K562 (cell line): ENCODE results near the gene PBX1. TPM values are rescaled to one million over a fixed set of nuclear protein-coding genes. Genes with fewer than 3 reads are reported as not detected.
A peak's percentile ranks its signal among the peaks of the same experiment; 100 is the strongest.

Experiments
- ATAC-seq: fragments of 200-7000 bp; cut with Tn5 transposase; 3 replicates; pipeline ENCODE4 v1.9.1; 2020; ENCODE audit warnings: moderate library complexity
- BruUV-seq: library from RNA; stranded (reverse); fragments of 400-500 nt; replicated peaks from 2 replicates; lab custom pipeline; 2021; lab: Mats Ljungman, UMichigan
- CTCF ChIA-PET: fragments of 300-600 bp; formaldehyde crosslinking; extraction: SDS; loops from one replicate; lab custom pipeline; 2021; ENCODE audit warnings: low intra/inter-chr PET ratio; lab: Yijun Ruan, JAX
- POLR2A ChIA-PET: fragments of 300-600, 350-650 bp; sonication (Branson Sonifier 250); formaldehyde crosslinking; extraction: SDS; loops from one replicate; lab custom pipeline; 2021; ENCODE audit warnings: antibody characterized with exemption, inconsistent platforms; lab: Yijun Ruan, JAX
- DNase-seq, 4 experiments: peaks; one replicate each; pipeline versions ENCODE4 v3.0.0 to v3.0.0-alpha.2; 2011 to 2018; ENCODE audit warnings: low spot score in 3 of 4, mixed read lengths in 3 of 4; ENCODE audit errors: extremely low read depth in 1 of 4
- FAIRE-seq: peaks from 2 replicates; lab custom pipeline; 2011; peaks lifted over from hg19 to GRCh38; lab: Jason Lieb, UNC
- H2AFZ ChIP-seq: 2 replicates; pipeline ENCODE4 v1.6.0; 2011; ENCODE audit warnings: low read depth, low read length, control low read depth, inconsistent platforms
- H3K27ac ChIP-seq: fragments of 200-600 bp; 3 replicates; pipeline ENCODE4 v1.8.0; 2011; ENCODE audit warnings: low read depth, mild to moderate bottlenecking, control low read depth, inconsistent platforms, low read length, moderate library complexity, mixed read lengths; ENCODE audit errors: extremely low read depth
- H3K27me3 ChIP-seq, 2 experiments: fragments of 300-600 bp in 1 of 2; 2 replicates in 1 of 2; 3 replicates in 1 of 2; pipeline versions ENCODE4 v1.6.0 to v1.8.0; 2011; ENCODE audit warnings: inconsistent platforms in 2 of 2, low read length in 2 of 2, mild to moderate bottlenecking in 1 of 2, mixed read lengths in 1 of 2, moderate library complexity in 1 of 2; ENCODE audit not compliant: control insufficient read depth in 2 of 2, insufficient read depth in 2 of 2
- H3K36me3 ChIP-seq: fragments of 300-600 bp; 3 replicates; pipeline ENCODE4 v1.8.0; 2011; ENCODE audit warnings: mild to moderate bottlenecking, low read length, inconsistent platforms; ENCODE audit not compliant: control insufficient read depth, insufficient read depth
- H3K4me1 ChIP-seq, 2 experiments: fragments of 200-600 bp in 1 of 2; replicated peaks in 1 of 2; 2 replicates in 1 of 2; 3 replicates in 1 of 2; pipeline versions ENCODE4 v1.5.1 to v1.8.0; 2011; ENCODE audit warnings: inconsistent platforms in 2 of 2, low read length in 2 of 2, mild to moderate bottlenecking in 1 of 2, mixed read lengths in 1 of 2, moderate library complexity in 1 of 2; ENCODE audit not compliant: control insufficient read depth in 2 of 2, insufficient read depth in 2 of 2
- H3K4me2 ChIP-seq: 2 replicates; pipeline ENCODE4 v1.6.1; 2011; ENCODE audit warnings: low read length, control low read depth, inconsistent platforms, mixed read lengths; ENCODE audit not compliant: insufficient read depth
- H3K4me3 ChIP-seq: fragments of 200-600 bp; sonication (generic), shearing (Covaris generic); 2 replicates; pipeline ENCODE4 v1.5.1; 2016; ENCODE audit warnings: control low read depth, inconsistent platforms
- H3K79me2 ChIP-seq: fragments of 200-600 bp; 3 replicates; pipeline ENCODE4 v1.8.0; 2011; ENCODE audit warnings: low read length, inconsistent platforms; ENCODE audit not compliant: control insufficient read depth, insufficient read depth
- H3K9ac ChIP-seq, 2 experiments: 2 replicates each; pipeline versions ENCODE4 v1.6.0 to v1.6.1; 2011; ENCODE audit warnings: low read depth in 2 of 2, low read length in 2 of 2, control low read depth in 1 of 2, inconsistent platforms in 1 of 2, mild to moderate bottlenecking in 1 of 2, mixed read lengths in 1 of 2; ENCODE audit not compliant: insufficient read depth in 1 of 2
- H3K9me1 ChIP-seq: one replicate; pipeline ENCODE4 v1.6.0; 2011; ENCODE audit warnings: inconsistent platforms, mild to moderate bottlenecking, low read length, moderate library complexity; ENCODE audit not compliant: control insufficient read depth, insufficient read depth
- H3K9me3 ChIP-seq: replicated peaks from 2 replicates; pipeline ENCODE4 v1.5.1; 2011; ENCODE audit warnings: low read depth, low read length, inconsistent platforms; ENCODE audit not compliant: control insufficient read depth, insufficient read depth
- H4K20me1 ChIP-seq: replicated peaks from 2 replicates; pipeline ENCODE4 v1.6.1; 2011; ENCODE audit warnings: low read length, inconsistent platforms, mixed read lengths; ENCODE audit not compliant: control insufficient read depth, insufficient read depth
- HBP1 ChIP-seq: fragments of 450-650 bp; formaldehyde crosslinking; IDR thresholded peaks from 2 replicates; pipeline ENCODE4 v1.4.0; 2022; ENCODE audit warnings: missing genetic modification characterization
- SPI1 ChIP-seq: IDR thresholded peaks from 2 replicates; pipeline ENCODE4 v1.6.1; 2011; ENCODE audit warnings: low read depth, low read length, control low read depth, borderline replicate concordance
- ZNF512 ChIP-seq: IDR thresholded peaks from 2 replicates; pipeline ENCODE4 v1.6.1; 2016; ENCODE audit warnings: missing genetic modification characterization, missing compliant biosample characterization
- WGBS: fragments of 100-300 bp; shearing (Covaris generic); methylation state at CpG from one replicate; pipeline ENCODE4 v1.1.6; 2016; ENCODE audit warnings: low coverage, mixed read lengths; ENCODE audit not compliant: insufficient coverage; ENCODE audit errors: missing lambda C conversion rate; 5-methylcytosine and 5-hydroxymethylcytosine counted together
- in situ Hi-C: fragments of 300-500 bp; cut with MboI; formaldehyde crosslinking; loops from 4 replicates; pipeline ENCODE4 v1.15.0; 2018; ENCODE audit warnings: inconsistent platforms, mixed read lengths
- intact Hi-C: fragments of 100-400 bp; cut with micrococcal nuclease; formaldehyde crosslinking; loops from 2 replicates; pipeline ENCODE4 v1.14.2; 2022
- polyA plus RNA-seq, 8 experiments: library from polyadenylated mRNA; depleted of rRNA in 4 of 8; stranded (reverse) in 5 of 8; unstranded in 3 of 8; fragments of >200 nt; fragmentation: Nextera tagmentation in 2 of 8; fragmentation: Illumina TruSeq in 1 of 8; extraction: Ambion mirVana in 2 of 8; extraction: Trizol in 1 of 8; gene quantifications; 2 replicates each; pipeline versions ENCODE4 v1.2.1 to v1.2.3, GENCODE V29; 2011 to 2014; ENCODE audit warnings: inconsistent platforms in 1 of 8, missing spikeins in 1 of 8
- total RNA-seq, 7 experiments: library from RNA; depleted of rRNA in 6 of 7; stranded (reverse); fragments of >200 nt in 6 of 7; fragmentation: Illumina TruSeq in 2 of 7; extraction: Trizol in 2 of 7; gene quantifications; 2 replicates each; pipeline versions ENCODE4 v1.2.1 to v1.2.3, GENCODE V29; 2011 to 2021; ENCODE audit warnings: low replicate concordance in 1 of 7
- TF ChIP-seq, protein P1 (sequence below): sonication (generic); IDR thresholded peaks from 2 replicates; pipeline ENCODE4 v1.6.1; 2016

Gene PBX1
- total and polyA plus RNA-seq, 9 of the 15 experiments (the other 6 are each of a cell fraction or from before 2014, with no cell fraction given): 0.03 to 0.62 (median 0.17) TPM

GRCh38 chr1:164713456-164714207, 154.6 kb downstream of the PBX1 start (continued):
- TF ChIP-seq ZNF512 (tag): peak; percentile 64; the same call in 1 of the 2 replicates
- TF ChIP-seq, all 486 proteins: peak for 1

GRCh38 chr1:164716992-164717703, 158.2 kb downstream of the PBX1 start:
- TF ChIP-seq SPI1: peak; percentile 26; the same call in 1 of the 2 replicates
- TF ChIP-seq, protein P1, sequence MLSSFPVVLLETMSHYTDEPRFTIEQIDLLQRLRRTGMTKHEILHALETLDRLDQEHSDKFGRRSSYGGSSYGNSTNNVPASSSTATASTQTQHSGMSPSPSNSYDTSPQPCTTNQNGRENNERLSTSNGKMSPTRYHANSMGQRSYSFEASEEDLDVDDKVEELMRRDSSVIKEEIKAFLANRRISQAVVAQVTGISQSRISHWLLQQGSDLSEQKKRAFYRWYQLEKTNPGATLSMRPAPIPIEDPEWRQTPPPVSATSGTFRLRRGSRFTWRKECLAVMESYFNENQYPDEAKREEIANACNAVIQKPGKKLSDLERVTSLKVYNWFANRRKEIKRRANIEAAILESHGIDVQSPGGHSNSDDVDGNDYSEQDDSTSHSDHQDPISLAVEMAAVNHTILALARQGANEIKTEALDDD: peak; percentile 54; the same call in 1 of the 2 replicates
- TF ChIP-seq HBP1 (CRISPR knock-in tag): no peak
- CTCF ChIA-PET: no interaction called here
- no peaks in the 10 kb centered on the region for H3K9me1 ChIP-seq
- POLR2A ChIA-PET: no interaction called here
- no peak overlapping the region for H3K9ac ChIP-seq
- no peak overlapping the region for H3K27ac ChIP-seq
- no peak overlapping the region for H3K4me3 ChIP-seq
- ATAC-seq: no peak
- BruUV-seq: no TSS peak
- intact Hi-C loops (no loop called here), in situ Hi-C loops (no loop called here)
- peaks cover 7 to 29% of the 10 kb centered on the region in 2 experiments; a peak in 3 of 5 replicates for H3K4me1 ChIP-seq
- no peaks in the 10 kb centered on the region for H3K9me3 ChIP-seq
- no peaks in the 10 kb centered on the region for H3K36me3 ChIP-seq
- WGBS: 20% methylated on average over 8 of the region's 8 CpGs
- no peak overlapping the region for H3K4me2 ChIP-seq
- H3K79me2 ChIP-seq: no peaks in the 10 kb centered on the region
- H4K20me1 ChIP-seq: no peaks in the 10 kb centered on the region
- FAIRE-seq: no peak
- H2AFZ ChIP-seq: no peak overlapping the region
- no peak for DNase-seq
- no peaks in the 10 kb centered on the region; a peak in 1 of 5 replicates for H3K27me3 ChIP-seq
